Measurements from ENCODE around the gene EIF4G3.

DNA sequence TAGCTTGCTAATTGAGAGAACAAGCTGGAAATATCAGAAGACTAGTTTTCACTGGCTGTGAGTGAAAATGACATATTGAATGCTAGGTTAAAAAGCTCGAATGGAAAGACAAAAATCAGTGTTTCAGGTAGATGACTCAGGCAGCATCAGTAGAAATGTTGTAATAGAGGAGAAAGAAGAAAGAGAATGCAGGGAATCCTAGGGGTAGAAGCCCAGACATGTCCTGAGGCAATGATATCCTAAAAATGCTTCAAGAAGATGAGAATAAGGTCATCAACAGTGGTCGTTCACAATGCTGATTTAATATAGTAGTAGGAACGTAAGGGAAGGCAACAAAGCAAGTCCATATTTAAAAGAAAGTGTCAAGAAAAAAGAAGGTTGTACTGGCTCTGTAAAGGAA lies 292.9 kb downstream of the EIF4G3 start:
- TF ChIP-seq, protein P1, sequence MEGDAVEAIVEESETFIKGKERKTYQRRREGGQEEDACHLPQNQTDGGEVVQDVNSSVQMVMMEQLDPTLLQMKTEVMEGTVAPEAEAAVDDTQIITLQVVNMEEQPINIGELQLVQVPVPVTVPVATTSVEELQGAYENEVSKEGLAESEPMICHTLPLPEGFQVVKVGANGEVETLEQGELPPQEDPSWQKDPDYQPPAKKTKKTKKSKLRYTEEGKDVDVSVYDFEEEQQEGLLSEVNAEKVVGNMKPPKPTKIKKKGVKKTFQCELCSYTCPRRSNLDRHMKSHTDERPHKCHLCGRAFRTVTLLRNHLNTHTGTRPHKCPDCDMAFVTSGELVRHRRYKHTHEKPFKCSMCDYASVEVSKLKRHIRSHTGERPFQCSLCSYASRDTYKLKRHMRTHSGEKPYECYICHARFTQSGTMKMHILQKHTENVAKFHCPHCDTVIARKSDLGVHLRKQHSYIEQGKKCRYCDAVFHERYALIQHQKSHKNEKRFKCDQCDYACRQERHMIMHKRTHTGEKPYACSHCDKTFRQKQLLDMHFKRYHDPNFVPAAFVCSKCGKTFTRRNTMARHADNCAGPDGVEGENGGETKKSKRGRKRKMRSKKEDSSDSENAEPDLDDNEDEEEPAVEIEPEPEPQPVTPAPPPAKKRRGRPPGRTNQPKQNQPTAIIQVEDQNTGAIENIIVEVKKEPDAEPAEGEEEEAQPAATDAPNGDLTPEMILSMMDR (conservative IDR thresholded peaks at IDR 0.05): no peak
- TF ChIP-seq ZFX (IDR thresholded peaks at IDR 0.05): no peak

All from C4-2B (cell line).